Measurements from ENCODE around the gene PKN2. TPM values are rescaled to one million over a fixed set of nuclear protein-coding genes. Genes with fewer than 3 reads are reported as not detected.

PKN2 gene
- total and polyA plus RNA-seq, 9 of the 15 experiments (the other 6 are each of a cell fraction or from before 2014, with no cell fraction given): 4.5 to 25.3 (median 19.2) TPM

DNA sequence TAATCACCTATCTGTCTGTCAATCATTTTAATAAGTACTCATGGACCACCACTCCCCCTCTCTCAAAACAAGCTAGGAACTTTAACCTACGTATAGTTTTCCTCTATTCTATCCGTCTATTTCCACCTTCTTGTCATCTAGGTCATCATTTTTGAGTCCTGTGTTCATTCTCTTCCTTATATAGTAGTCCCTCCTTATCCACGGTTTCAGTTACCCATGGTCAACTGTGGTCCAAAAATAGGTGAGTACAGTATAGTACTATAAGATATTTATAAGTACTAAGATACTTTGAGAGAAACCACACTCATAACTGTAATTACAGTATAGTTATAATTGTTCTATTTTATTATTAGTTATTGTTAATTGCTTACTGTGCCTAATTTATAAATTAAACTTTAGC lies 7.5 kb downstream of the PKN2 start:
- in situ Hi-C loops (cut with MboI): no loop called here
- Histone ChIP-seq H3K79me2 (ENCODE audit: control insufficient read depth, insufficient read depth, low read length) (peaks cover 95% of the 10 kb centered on the region), H3K27me3 (ENCODE audit: control insufficient read depth in 2 of 2, insufficient read depth in 2 of 2, low read length in 2 of 2) (no peaks in the 10 kb centered on the region), H3K4me2 (ENCODE audit: insufficient read depth, low read length) (no peak overlapping the region), H3K4me1 (replicated peaks in 1 of 2; ENCODE audit: control insufficient read depth in 2 of 2, insufficient read depth in 2 of 2, low read length in 2 of 2) (peaks cover 0 to 3% of the 10 kb centered on the region in 2 experiments; a peak in 1 of 5 replicates), H3K9ac (ENCODE audit: insufficient read depth in 1 of 2, low read depth in 2 of 2, low read length in 2 of 2) (no peak overlapping the region), H3K4me3 (no peak overlapping the region), H2AFZ (ENCODE audit: low read depth, low read length) (no peak overlapping the region), H3K9me1 (ENCODE audit: control insufficient read depth, insufficient read depth, low read length) (no peaks in the 10 kb centered on the region), H3K9me3 (replicated peaks; ENCODE audit: control insufficient read depth, insufficient read depth, low read depth, low read length) (no peaks in the 10 kb centered on the region), H4K20me1 (replicated peaks; ENCODE audit: control insufficient read depth, insufficient read depth, low read length) (no peaks in the 10 kb centered on the region), H3K27ac (ENCODE audit: extremely low read depth, low read depth, low read length) (no peak overlapping the region), H3K36me3 (ENCODE audit: control insufficient read depth, insufficient read depth, low read length) (peaks cover 47% of the 10 kb centered on the region)
- TF ChIP-seq, protein P1, sequence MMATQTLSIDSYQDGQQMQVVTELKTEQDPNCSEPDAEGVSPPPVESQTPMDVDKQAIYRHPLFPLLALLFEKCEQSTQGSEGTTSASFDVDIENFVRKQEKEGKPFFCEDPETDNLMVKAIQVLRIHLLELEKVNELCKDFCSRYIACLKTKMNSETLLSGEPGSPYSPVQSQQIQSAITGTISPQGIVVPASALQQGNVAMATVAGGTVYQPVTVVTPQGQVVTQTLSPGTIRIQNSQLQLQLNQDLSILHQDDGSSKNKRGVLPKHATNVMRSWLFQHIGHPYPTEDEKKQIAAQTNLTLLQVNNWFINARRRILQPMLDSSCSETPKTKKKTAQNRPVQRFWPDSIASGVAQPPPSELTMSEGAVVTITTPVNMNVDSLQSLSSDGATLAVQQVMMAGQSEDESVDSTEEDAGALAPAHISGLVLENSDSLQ (IDR thresholded peaks at IDR 0.05): 0 out of 2 replicates have a peak, but pooled peaks have one; percentile 16
- TF ChIP-seq BRD4 (IDR thresholded peaks at IDR 0.05): no peak
- TF ChIP-seq BACH1 (tag; IDR thresholded peaks at IDR 0.05): no peak
- BruUV-seq (replicated peaks): no TSS peak
- CTCF ChIA-PET (ENCODE audit: low intra/inter-chr PET ratio): no interaction called here
- DNase-seq (ENCODE audit: extremely low read depth in 1 of 4, low spot score in 3 of 4) (no peak), ATAC-seq (no peak), FAIRE-seq (no peak)
- intact Hi-C loops (cut with micrococcal nuclease): no loop called here
- POLR2A ChIA-PET: no interaction called here
- WGBS (ENCODE audit: insufficient coverage, low coverage, missing lambda C conversion rate): 78% methylated on average over 3 of the region's 3 CpGs

DNA sequence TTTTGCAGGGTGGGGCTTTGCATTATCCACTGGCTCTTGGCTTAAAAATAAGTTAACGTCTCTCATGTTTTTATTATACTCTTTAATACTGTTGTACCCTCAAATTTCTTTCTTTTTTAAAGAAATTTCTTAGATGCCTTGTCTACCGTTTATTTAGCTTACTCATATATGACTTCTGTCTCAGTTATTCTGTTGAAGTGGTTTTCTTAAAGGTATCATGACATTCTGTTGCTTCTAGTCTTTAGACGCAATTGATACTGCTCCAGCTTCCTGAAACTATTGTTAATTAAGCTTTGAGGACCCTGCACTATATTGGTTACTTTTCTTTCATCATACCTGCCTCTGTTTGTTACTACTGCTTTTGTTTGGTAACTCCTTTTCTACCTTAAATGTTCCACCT lies 11.7 kb downstream of the PKN2 start:
- in situ Hi-C loops (cut with MboI): no loop called here
- 77% methylated on average over 3 of the region's 3 CpGs for WGBS (ENCODE audit: insufficient coverage, low coverage, missing lambda C conversion rate)
- peaks cover 0 to 3% of the 10 kb centered on the region in 2 experiments; a peak in 1 of 5 replicates for H3K4me1 ChIP-seq (replicated peaks in 1 of 2; ENCODE audit: control insufficient read depth in 2 of 2, insufficient read depth in 2 of 2, low read length in 2 of 2)
- CTCF ChIA-PET (ENCODE audit: low intra/inter-chr PET ratio): no interaction called here
- H3K36me3 ChIP-seq (ENCODE audit: control insufficient read depth, insufficient read depth, low read length): peaks cover 30% of the 10 kb centered on the region
- H3K9me3 ChIP-seq (replicated peaks; ENCODE audit: control insufficient read depth, insufficient read depth, low read depth, low read length): no peaks in the 10 kb centered on the region
- POLR2A ChIA-PET: interaction anchor here (0.6 to 6.2 kb wide), 2 partner anchors 11 to 194 kb away, joined by 3 to 49 read pairs; partner anchors contain the start of gene PKN2
- no peak overlapping the region for H2AFZ ChIP-seq (ENCODE audit: low read depth, low read length)
- no peak overlapping the region for H3K4me3 ChIP-seq
- no peak overlapping the region for H3K9ac ChIP-seq (ENCODE audit: insufficient read depth in 1 of 2, low read depth in 2 of 2, low read length in 2 of 2)
- no TSS peak for BruUV-seq (replicated peaks)
- FAIRE-seq: no peak
- no peak for DNase-seq (ENCODE audit: extremely low read depth in 1 of 4, low spot score in 3 of 4)
- H4K20me1 ChIP-seq (replicated peaks; ENCODE audit: control insufficient read depth, insufficient read depth, low read length): no peaks in the 10 kb centered on the region
- H3K9me1 ChIP-seq (ENCODE audit: control insufficient read depth, insufficient read depth, low read length): no peaks in the 10 kb centered on the region
- no peaks in the 10 kb centered on the region for H3K27me3 ChIP-seq (ENCODE audit: control insufficient read depth in 2 of 2, insufficient read depth in 2 of 2, low read length in 2 of 2)
- no peak overlapping the region for H3K27ac ChIP-seq (ENCODE audit: extremely low read depth, low read depth, low read length)
- peaks cover 90% of the 10 kb centered on the region for H3K79me2 ChIP-seq (ENCODE audit: control insufficient read depth, insufficient read depth, low read length)
- H3K4me2 ChIP-seq (ENCODE audit: insufficient read depth, low read length): no peak overlapping the region
- intact Hi-C loops (cut with micrococcal nuclease): loop anchor here (5.0 kb wide), 1 partner anchor 82 kb away; no protein-coding TSS in a partner anchor
- ATAC-seq: no peak
- TF ChIP-seq ZFP30 (CRISPR knock-in tag; IDR thresholded peaks at IDR 0.05; ENCODE audit: borderline replicate concordance): no peak
- TF ChIP-seq ZKSCAN8 (CRISPR knock-in tag; IDR thresholded peaks at IDR 0.05): no peak
- TF ChIP-seq, protein P2, sequence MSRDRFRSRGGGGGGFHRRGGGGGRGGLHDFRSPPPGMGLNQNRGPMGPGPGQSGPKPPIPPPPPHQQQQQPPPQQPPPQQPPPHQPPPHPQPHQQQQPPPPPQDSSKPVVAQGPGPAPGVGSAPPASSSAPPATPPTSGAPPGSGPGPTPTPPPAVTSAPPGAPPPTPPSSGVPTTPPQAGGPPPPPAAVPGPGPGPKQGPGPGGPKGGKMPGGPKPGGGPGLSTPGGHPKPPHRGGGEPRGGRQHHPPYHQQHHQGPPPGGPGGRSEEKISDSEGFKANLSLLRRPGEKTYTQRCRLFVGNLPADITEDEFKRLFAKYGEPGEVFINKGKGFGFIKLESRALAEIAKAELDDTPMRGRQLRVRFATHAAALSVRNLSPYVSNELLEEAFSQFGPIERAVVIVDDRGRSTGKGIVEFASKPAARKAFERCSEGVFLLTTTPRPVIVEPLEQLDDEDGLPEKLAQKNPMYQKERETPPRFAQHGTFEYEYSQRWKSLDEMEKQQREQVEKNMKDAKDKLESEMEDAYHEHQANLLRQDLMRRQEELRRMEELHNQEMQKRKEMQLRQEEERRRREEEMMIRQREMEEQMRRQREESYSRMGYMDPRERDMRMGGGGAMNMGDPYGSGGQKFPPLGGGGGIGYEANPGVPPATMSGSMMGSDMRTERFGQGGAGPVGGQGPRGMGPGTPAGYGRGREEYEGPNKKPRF (IDR thresholded peaks at IDR 0.05; ENCODE audit: low read depth, low read length): no peak
- TF ChIP-seq ZNF324 (CRISPR knock-in tag; IDR thresholded peaks at IDR 0.05): no peak
- TF ChIP-seq ZFX (CRISPR knock-in tag; IDR thresholded peaks at IDR 0.05): no peak
- no peak for TF ChIP-seq ZC3H8 (IDR thresholded peaks at IDR 0.05)
- no peak for TF ChIP-seq MEF2A (IDR thresholded peaks at IDR 0.05; ENCODE audit: control insufficient read depth, low read depth, low read length)
- TF ChIP-seq GATAD2A (IDR thresholded peaks at IDR 0.05): no peak
- no peak for TF ChIP-seq KLF6 (CRISPR knock-in tag; IDR thresholded peaks at IDR 0.05; ENCODE audit: borderline replicate concordance)
- TF ChIP-seq, protein P3, sequence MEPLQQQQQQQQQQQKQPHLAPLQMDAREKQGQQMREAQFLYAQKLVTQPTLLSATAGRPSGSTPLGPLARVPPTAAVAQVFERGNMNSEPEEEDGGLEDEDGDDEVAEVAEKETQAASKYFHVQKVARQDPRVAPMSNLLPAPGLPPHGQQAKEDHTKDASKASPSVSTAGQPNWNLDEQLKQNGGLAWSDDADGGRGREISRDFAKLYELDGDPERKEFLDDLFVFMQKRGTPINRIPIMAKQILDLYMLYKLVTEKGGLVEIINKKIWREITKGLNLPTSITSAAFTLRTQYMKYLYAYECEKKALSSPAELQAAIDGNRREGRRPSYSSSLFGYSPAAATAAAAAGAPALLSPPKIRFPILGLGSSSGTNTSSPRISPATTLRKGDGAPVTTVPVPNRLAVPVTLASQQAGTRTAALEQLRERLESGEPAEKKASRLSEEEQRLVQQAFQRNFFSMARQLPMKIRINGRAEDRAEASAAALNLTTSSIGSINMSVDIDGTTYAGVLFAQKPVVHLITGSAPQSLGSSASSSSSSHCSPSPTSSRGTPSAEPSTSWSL (CRISPR knock-in tag; IDR thresholded peaks at IDR 0.05; ENCODE audit: borderline replicate concordance): no peak

Data from K562 (cell line).